Spleen (tissue), 7 donors: ENCODE measurements around the gene SERPINC1.

Experiments used
- CTCF ChIP-seq, 11 experiments: fragments of 200-600 bp in 7 of 11; fragments of 450-650 bp in 4 of 11; sonication (generic) in 4 of 11; IDR thresholded peaks in 8 of 11; conservative IDR thresholded peaks in 3 of 11; 1 replicate in 7 of 11; 2 replicates in 4 of 11; pipeline versions ENCODE4 v1.4.0 to v1.8.0; 2016 to 2021; ENCODE audit warnings: antibody characterized with exemption in 11 of 11, inconsistent platforms in 4 of 11, mild to moderate bottlenecking in 1 of 11
- POLR2A ChIP-seq, 3 donors: fragments of 450-650 bp; IDR thresholded peaks; one replicate each; pipeline ENCODE4 v1.5.1; 2017; ENCODE audit warnings: antibody characterized with exemption in 3 of 3, mild to moderate bottlenecking in 1 of 3
- POLR2AphosphoS5 ChIP-seq, 3 donors: sonication (generic); formaldehyde crosslinking; IDR thresholded peaks; one replicate each; pipeline ENCODE4 v1.5.1; 2017; ENCODE audit warnings: antibody characterized with exemption in 3 of 3
- donor health status: DM: no; HTN: no; CAD: no; lungs with moderate emphysema.
- donor health status: DM: no; HTN: no; CAD: no.
- donor health status: DM: no; HTN: no; CAD: no.

- TF ChIP-seq CTCF (IDR thresholded peaks at IDR 0.05 in 8 of 11, conservative IDR thresholded peaks at IDR 0.05 in 3 of 11) (no peak), POLR2A (IDR thresholded peaks at IDR 0.05) (no peak), POLR2AphosphoS5 (IDR thresholded peaks at IDR 0.05) (no peak)
Measured at GRCh38 chr1:173934440-173934839, 17.3 kb upstream of the SERPINC1 start.
